Endothelial cell of umbilical vein (primary cell): ENCODE data around the gene APBB2. TPM values are rescaled to one million over a fixed set of nuclear protein-coding genes. Genes with fewer than 3 reads are reported as not detected.

ENCODE experiments used
- BruUV-seq: library from RNA; stranded (reverse); fragments of 400-500 nt; replicated peaks from 2 replicates; lab custom pipeline; 2021; lab: Mats Ljungman, UMichigan
- CTCF ChIA-PET: fragments of 300-600, 350-600 bp; sonication (Branson Sonifier 250); formaldehyde crosslinking; loops from one replicate; lab custom pipeline; 2021; ENCODE audit warnings: antibody characterized with exemption, inconsistent platforms; lab: Charles Lee
- POLR2A ChIA-PET: fragments of 300-600, 350-600 bp; sonication (Branson Sonifier 250); formaldehyde crosslinking; loops from one replicate; lab custom pipeline; 2021; ENCODE audit warnings: antibody characterized with exemption, inconsistent platforms; lab: Charles Lee
- DNase-seq: peaks from one replicate; pipeline ENCODE4 v3.0.0-alpha.2; 2011; ENCODE audit warnings: low read depth, low spot score
- FAIRE-seq: peaks from 2 replicates; lab custom pipeline; 2011; peaks lifted over from hg19 to GRCh38; lab: Jason Lieb, UNC
- H2AFZ ChIP-seq: 2 replicates; pipeline ENCODE4 v1.6.0; 2012; ENCODE audit warnings: low read depth, low read length, control low read depth, inconsistent platforms
- H3K27ac ChIP-seq: 2 replicates; pipeline ENCODE4 v1.5.1; 2011; ENCODE audit warnings: low read depth, mild to moderate bottlenecking, control low read depth, low read length, moderate library complexity; ENCODE audit not compliant: insufficient read depth
- H3K27me3 ChIP-seq, 2 experiments: 2 replicates each; pipeline versions ENCODE4 v1.6.0 to v1.6.1; 2011; ENCODE audit warnings: low read length in 2 of 2, mixed read lengths in 1 of 2; ENCODE audit not compliant: control insufficient read depth in 2 of 2, insufficient read depth in 2 of 2
- H3K36me3 ChIP-seq, 2 experiments: 2 replicates in 1 of 2; 3 replicates in 1 of 2; pipeline ENCODE4 v1.5.1; 2011; ENCODE audit warnings: low read length in 2 of 2, mild to moderate bottlenecking in 1 of 2, moderate library complexity in 1 of 2; ENCODE audit not compliant: control insufficient read depth in 2 of 2, insufficient read depth in 2 of 2; ENCODE audit errors: extremely low read depth in 1 of 2
- H3K4me1 ChIP-seq: 3 replicates; pipeline ENCODE4 v1.5.1; 2011; ENCODE audit warnings: mild to moderate bottlenecking, low read length; ENCODE audit not compliant: control insufficient read depth, insufficient read depth; ENCODE audit errors: extremely low read depth
- H3K4me2 ChIP-seq: 2 replicates; pipeline ENCODE4 v1.6.1; 2011; ENCODE audit warnings: low read length, control low read depth, mixed read lengths; ENCODE audit not compliant: insufficient read depth
- H3K4me3 ChIP-seq, 3 experiments: fragments of 200-600 bp in 1 of 3; sonication (generic), shearing (Covaris generic) in 1 of 3; replicated peaks in 1 of 3; 2 replicates each; pipeline ENCODE4 v1.5.1; 2011 to 2016; ENCODE audit warnings: control low read depth in 3 of 3, low read length in 3 of 3, mild to moderate bottlenecking in 2 of 3, inconsistent platforms in 1 of 3, low read depth in 1 of 3, moderate library complexity in 1 of 3; ENCODE audit not compliant: insufficient read depth in 1 of 3
- H3K79me2 ChIP-seq: 2 replicates; pipeline ENCODE4 v1.6.0; 2012; ENCODE audit warnings: low read length, inconsistent platforms; ENCODE audit not compliant: control insufficient read depth, insufficient read depth
- H3K9ac ChIP-seq: replicated peaks from 2 replicates; pipeline ENCODE3; 2011; ENCODE audit warnings: low read length, control low read depth; ENCODE audit not compliant: insufficient read depth; ENCODE audit errors: extremely low read depth
- H3K9me1 ChIP-seq: replicated peaks from 3 replicates; pipeline ENCODE4 v1.6.0; 2011; ENCODE audit warnings: mild to moderate bottlenecking, low read length; ENCODE audit not compliant: control insufficient read depth, insufficient read depth; ENCODE audit errors: extremely low read depth
- H3K9me3 ChIP-seq: replicated peaks from 2 replicates; pipeline ENCODE4 v1.5.1; 2012; ENCODE audit warnings: low read length, inconsistent platforms; ENCODE audit not compliant: control insufficient read depth, insufficient read depth
- H4K20me1 ChIP-seq: replicated peaks from 2 replicates; pipeline ENCODE3; 2011; ENCODE audit warnings: mild to moderate bottlenecking, low read length; ENCODE audit not compliant: control insufficient read depth, insufficient read depth; ENCODE audit errors: extremely low read depth
- CTCF ChIP-seq, 2 donors: IDR thresholded peaks; 1 replicate in 1 of 2; 2 replicates in 1 of 2; pipeline ENCODE4 v1.5.1; 2011; ENCODE audit warnings: low read length in 2 of 2, mild to moderate bottlenecking in 2 of 2, moderate library complexity in 2 of 2, control low read depth in 1 of 2, inconsistent platforms in 1 of 2, low read depth in 1 of 2; ENCODE audit not compliant: insufficient read depth in 1 of 2; ENCODE audit errors: extremely low read depth in 1 of 2
- EZH2 ChIP-seq: IDR thresholded peaks from 2 replicates; pipeline ENCODE4 v1.6.1; 2012; ENCODE audit warnings: borderline replicate concordance, low read depth, mild to moderate bottlenecking, moderate library complexity, low read length, inconsistent platforms; ENCODE audit not compliant: severe bottlenecking
- FOS ChIP-seq: IDR thresholded peaks from 2 replicates; pipeline ENCODE4 v1.6.1; 2011; ENCODE audit warnings: mild to moderate bottlenecking, low read length, moderate library complexity, borderline replicate concordance; ENCODE audit not compliant: insufficient read depth
- GATA2 ChIP-seq: IDR thresholded peaks from 2 replicates; pipeline ENCODE4 v1.7.0; 2011; ENCODE audit warnings: low read depth, mild to moderate bottlenecking, moderate library complexity, mixed read lengths, low read length; ENCODE audit not compliant: insufficient read length, insufficient read depth
- JUN ChIP-seq: IDR thresholded peaks from 2 replicates; pipeline ENCODE4 v1.6.1; 2011; ENCODE audit warnings: borderline replicate concordance, low read depth; ENCODE audit not compliant: insufficient read length, insufficient read depth
- MYC ChIP-seq: IDR thresholded peaks from one replicate; pipeline ENCODE4 v1.6.1; 2011; ENCODE audit warnings: mild to moderate bottlenecking, low read depth, low read length
- POLR2A ChIP-seq: IDR thresholded peaks from 2 replicates; pipeline ENCODE4 v1.6.1; 2012; ENCODE audit warnings: low read depth, mild to moderate bottlenecking, control low read depth, low read length
- POLR2AphosphoS5 ChIP-seq: IDR thresholded peaks from 2 replicates; pipeline ENCODE4 v1.6.1; 2012; ENCODE audit warnings: low read depth, mild to moderate bottlenecking, control low read depth, low read length, moderate library complexity; ENCODE audit not compliant: insufficient read depth
- dilution Hi-C: fragments of 300-500 bp; cut with MboI; formaldehyde crosslinking; loops from one replicate; pipeline ENCODE4 v1.15.0; 2019; ENCODE audit warnings: low sequenced_read_pairs; ENCODE audit not compliant: extremely low pct_ligation_motif_present
- intact Hi-C: fragments of 100-400 bp; cut with micrococcal nuclease; formaldehyde crosslinking; loops from one replicate; pipeline ENCODE4 v1.10.0; 2022
- polyA plus RNA-seq, 4 experiments: library from polyadenylated mRNA; depleted of rRNA in 3 of 4; stranded (reverse) in 3 of 4; unstranded in 1 of 4; fragments of >200 nt; gene quantifications; 2 replicates each; pipeline versions ENCODE4 v1.2.1 to v1.2.3, GENCODE V29; 2011 to 2012; ENCODE audit warnings: missing spikeins in 1 of 4
- total RNA-seq: library from RNA; stranded (reverse); gene quantifications from 2 replicates; pipeline ENCODE4 v1.2.3, GENCODE V29; 2021
- TF ChIP-seq, protein P1 (sequence below): IDR thresholded peaks from 2 replicates; pipeline ENCODE4 v1.6.1; 2011; ENCODE audit not compliant: insufficient read depth, insufficient read length

Gene APBB2
- total and polyA plus RNA-seq, 2 donors (not counting 3 experiments of a cell fraction or from before 2014, with no cell fraction given), result 79.8 to 124 TPM

DNA sequence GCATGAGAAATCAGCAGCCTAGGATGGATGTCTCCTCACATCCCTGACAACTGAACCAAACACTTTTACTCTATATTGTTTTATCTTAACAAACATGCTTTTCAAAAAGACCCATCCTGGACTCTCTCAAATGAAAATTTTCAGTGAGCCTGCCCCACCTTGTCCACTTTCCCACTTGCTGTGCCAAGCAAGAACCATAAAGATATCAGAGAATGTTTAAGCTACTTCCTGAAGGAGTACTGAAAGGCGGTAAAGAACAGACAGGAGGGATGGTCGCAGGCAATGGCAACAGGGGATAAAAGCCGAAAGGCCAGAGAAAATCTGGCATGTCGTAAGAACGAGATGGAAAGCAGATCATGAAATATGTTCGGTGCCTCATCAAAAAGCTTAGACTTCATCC is 10.5 kb downstream of the APBB2 start:
- Histone ChIP-seq H3K9me3 (no peaks in the 10 kb centered on the region), H3K9ac (peak overlapping the region; percentile 78), H3K36me3 (no peaks in the 10 kb centered on the region), H2AFZ (no peak overlapping the region), H3K27ac (peak overlapping the region; percentile 63), H4K20me1 (no peaks in the 10 kb centered on the region), H3K4me3 (no peak overlapping the region), H3K4me2 (peak overlapping the region; percentile 94), H3K4me1 (peaks cover 85% of the 10 kb centered on the region), H3K9me1 (no peaks in the 10 kb centered on the region), H3K79me2 (peaks cover 90% of the 10 kb centered on the region), H3K27me3 (no peaks in the 10 kb centered on the region)
- TF ChIP-seq GATA2 (no peak), EZH2 (no peak), JUN (no peak), MYC (no peak), POLR2A (no peak), CTCF (IDR thresholded peaks at IDR 0.05; ENCODE audit: extremely low read depth in 1 of 2, insufficient read depth in 1 of 2, low read depth in 1 of 2, low read length in 2 of 2) (no peak), POLR2AphosphoS5 (no peak), FOS (no peak)
- TF ChIP-seq, protein P1, sequence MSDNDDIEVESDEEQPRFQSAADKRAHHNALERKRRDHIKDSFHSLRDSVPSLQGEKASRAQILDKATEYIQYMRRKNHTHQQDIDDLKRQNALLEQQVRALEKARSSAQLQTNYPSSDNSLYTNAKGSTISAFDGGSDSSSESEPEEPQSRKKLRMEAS, result no peak
- ChIA-PET POLR2A (interaction anchor here (1.0 to 2.4 kb wide), 3 partner anchors 10 to 49 kb away, joined by 4 to 17 read pairs (median 5); partner anchors contain the start of gene APBB2), CTCF (interaction anchor here (0.9 to 3.7 kb wide), 12 partner anchors 10 to 286 kb away, joined by 3 to 34 read pairs (median 6); partner anchors contain the start of gene APBB2)
- dilution Hi-C loops (loop anchor here (25.0 kb wide), 1 partner anchor 267 kb away; no protein-coding TSS in a partner anchor), intact Hi-C loops (loop anchor here (1.0 kb wide), 1 partner anchor 44 kb away; no protein-coding TSS in a partner anchor)
- BruUV-seq, result no TSS peak
- DNase-seq (peak; percentile 34), FAIRE-seq (no peak)
